Esophagus (tissue), 2 donors: ENCODE results near the gene CPNE1. TPM values are rescaled to one million over a fixed set of nuclear protein-coding genes. Genes with fewer than 3 reads are reported as not detected.

Experiments used
- H3K27ac ChIP-seq, 2 donors: one replicate each; pipeline ENCODE4 v1.5.1; 2013; ENCODE audit warnings: low read depth in 2 of 2, mild to moderate bottlenecking in 2 of 2, inconsistent platforms in 1 of 2, low read length in 1 of 2, moderate library complexity in 1 of 2
- H3K27me3 ChIP-seq, 2 donors: one replicate each; pipeline ENCODE4 v1.6.1; 2013; ENCODE audit warnings: low read length in 2 of 2, control low read depth in 1 of 2, mild to moderate bottlenecking in 1 of 2; ENCODE audit not compliant: insufficient read depth in 2 of 2, control insufficient read depth in 1 of 2
- H3K36me3 ChIP-seq, 2 donors: one replicate each; pipeline ENCODE4 v1.6.1; 2013; ENCODE audit warnings: low read length in 1 of 2; ENCODE audit not compliant: control insufficient read depth in 2 of 2, insufficient read depth in 2 of 2
- H3K4me1 ChIP-seq, 2 donors: one replicate each; pipeline ENCODE4 v1.6.1; 2013; ENCODE audit warnings: low read length in 1 of 2; ENCODE audit not compliant: control insufficient read depth in 2 of 2, insufficient read depth in 2 of 2
- H3K4me3 ChIP-seq, 2 donors: one replicate each; pipeline ENCODE4 v1.5.1; 2013; ENCODE audit warnings: low read length in 2 of 2, mild to moderate bottlenecking in 2 of 2, low read depth in 1 of 2, moderate library complexity in 1 of 2
- H3K9me3 ChIP-seq, 2 donors: one replicate each; pipeline ENCODE4 v1.6.1; 2013; ENCODE audit warnings: mild to moderate bottlenecking in 2 of 2, low read depth in 1 of 2, low read length in 1 of 2, moderate library complexity in 1 of 2; ENCODE audit not compliant: control insufficient read depth in 2 of 2, insufficient read depth in 1 of 2
- WGBS, 2 donors: extraction: QIAGEN DNeasy Blood & Tissue Kit; methylation state at CpG; one replicate each; pipeline ENCODE4 v1.1.7; 2013; 5-methylcytosine and 5-hydroxymethylcytosine counted together
- polyA plus RNA-seq, 2 donors: library from polyadenylated mRNA; stranded (reverse); fragments of 200-250 nt; gene quantifications; one replicate each; pipeline ENCODE4 v1.2.3, GENCODE V29; 2013
- donor health status: healthy with polysubstance abuse.
- donor health status: Bipolar disorder and iron deficiency.

Gene CPNE1
- polyA plus RNA-seq, 2 donors = 88.9 to 119 TPM

DNA sequence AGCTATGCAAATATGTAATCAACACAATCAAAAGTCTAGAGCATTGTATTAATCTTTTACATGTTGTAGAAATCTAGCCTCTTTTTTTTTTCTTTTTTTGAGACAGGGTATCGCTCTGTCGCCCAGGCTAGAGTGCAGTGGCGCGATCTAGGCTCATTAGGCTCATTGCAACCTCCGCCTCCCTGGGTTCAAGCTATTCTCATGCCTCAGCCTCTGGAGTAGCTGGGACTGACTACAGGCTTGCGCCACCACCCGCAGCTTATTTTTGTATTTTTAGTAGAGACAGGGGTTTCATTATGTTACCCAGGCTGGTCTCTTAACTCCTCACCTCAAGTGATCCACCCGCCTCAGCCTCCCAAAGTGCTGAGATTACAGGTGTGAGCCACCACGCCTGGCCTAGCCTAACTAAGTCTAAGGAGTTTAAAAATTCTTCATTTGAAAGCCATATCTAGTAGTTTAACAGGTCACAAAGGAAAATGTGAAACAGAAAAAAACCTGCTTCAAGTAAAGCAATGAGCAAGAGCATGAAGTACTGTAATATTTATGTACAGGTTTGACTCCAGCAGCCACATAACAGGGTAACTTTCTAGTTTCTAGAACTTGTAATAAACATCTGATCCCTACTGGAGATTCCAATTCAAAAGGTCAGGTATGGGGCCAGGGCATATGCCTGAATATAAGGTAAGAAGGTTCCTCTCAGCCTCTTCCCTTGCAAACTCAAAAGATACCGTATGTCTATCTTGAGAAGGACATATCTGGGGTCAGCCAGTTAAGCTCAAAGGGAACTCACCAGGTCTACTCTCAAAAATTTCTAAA is 4.4 kb downstream of the CPNE1 start:
- H3K4me1 ChIP-seq = no peaks in the 10 kb centered on the region
- 91 to 92% methylated on average over 10 of the region's 10 CpGs for WGBS, 2 donors
- H3K27ac ChIP-seq = no peak overlapping the region

DNA sequence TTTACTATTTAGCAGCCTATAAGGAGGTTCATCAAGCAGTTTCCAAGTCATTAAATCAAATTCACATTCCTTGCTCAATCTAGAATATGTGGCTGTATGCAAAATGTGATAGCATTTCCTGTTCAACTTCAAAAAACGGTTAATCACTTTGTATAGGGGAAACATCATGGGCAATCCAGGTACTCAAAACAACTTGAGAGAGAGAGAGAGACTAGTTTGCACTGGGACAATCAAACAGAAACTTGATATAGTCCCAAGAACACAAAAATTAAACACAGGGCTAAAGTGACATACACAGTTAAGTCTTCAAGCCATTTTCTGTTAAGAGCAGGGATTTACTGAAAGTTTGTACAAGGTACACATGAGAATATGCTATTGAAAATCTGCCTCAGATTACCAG is 7.4 kb downstream of the CPNE1 start:
- H3K27me3 ChIP-seq = no peaks in the 10 kb centered on the region
- 18 to 28% methylated on average over 1 of the region's 1 CpG for WGBS, 2 donors
- H3K27ac ChIP-seq = no peak overlapping the region
- no peak overlapping the region for H3K4me3 ChIP-seq
- H3K9me3 ChIP-seq = no peaks in the 10 kb centered on the region
- no peaks in the 10 kb centered on the region for H3K4me1 ChIP-seq
- H3K36me3 ChIP-seq = peaks cover 3 to 17% of the 10 kb centered on the region in 2 donors

More for the DNA sequence above, 4.4 kb downstream of the CPNE1 start:
- Histone ChIP-seq H3K9me3 (no peaks in the 10 kb centered on the region), H3K4me3 (no peak overlapping the region), H3K36me3 (no peaks in the 10 kb centered on the region), H3K27me3 (no peaks in the 10 kb centered on the region)

DNA sequence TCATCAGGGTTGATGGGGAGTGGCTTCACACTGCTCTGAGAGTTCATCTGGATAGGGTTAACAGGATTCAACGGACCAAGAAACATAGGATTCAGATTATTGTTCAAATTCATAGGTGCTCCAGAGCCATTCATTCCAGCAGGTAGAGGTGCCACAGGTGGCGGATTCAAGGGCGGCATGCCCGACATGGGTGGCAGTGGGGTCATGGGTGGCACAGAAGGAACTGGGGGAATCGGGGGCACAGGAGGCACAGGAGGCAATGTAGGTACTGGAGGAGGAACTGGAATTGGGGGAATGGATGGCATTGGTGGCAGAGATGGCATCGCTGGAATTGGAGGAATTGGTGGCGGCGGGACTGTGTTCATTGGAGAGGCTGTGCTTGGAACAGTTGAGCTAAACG is 10.3 kb downstream of the CPNE1 start:
- Histone ChIP-seq H3K27me3 (no peaks in the 10 kb centered on the region), H3K27ac (no peak overlapping the region), H3K4me3 (no peak overlapping the region), H3K36me3 (peaks cover 3 to 17% of the 10 kb centered on the region in 2 donors), H3K4me1 (no peaks in the 10 kb centered on the region), H3K9me3 (no peaks in the 10 kb centered on the region)
- 95 to 97% methylated on average over 9 of the region's 9 CpGs for WGBS, 2 donors

DNA sequence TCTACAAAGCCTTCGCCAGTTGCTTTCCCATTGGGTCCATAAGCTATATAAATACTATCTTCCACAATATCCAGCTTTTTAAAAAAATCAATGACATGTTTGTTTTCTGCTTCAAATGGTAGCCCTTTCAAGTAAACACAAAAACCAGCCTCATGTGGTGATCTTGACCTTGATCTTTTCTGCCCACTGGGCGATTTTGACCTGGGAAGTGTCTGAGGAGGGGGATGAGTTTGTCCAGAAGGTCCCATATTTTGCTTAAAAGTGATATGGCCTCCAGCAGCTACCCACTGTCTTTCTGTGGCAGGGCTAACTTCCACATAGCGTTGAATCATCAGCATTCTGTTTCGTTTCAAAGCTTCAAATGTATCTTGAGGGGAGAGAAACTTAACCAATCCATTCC is 10.8 kb downstream of the CPNE1 start:
- H3K9me3 ChIP-seq = no peaks in the 10 kb centered on the region
- no peaks in the 10 kb centered on the region for H3K27me3 ChIP-seq
- no peaks in the 10 kb centered on the region for H3K4me1 ChIP-seq
- H3K36me3 ChIP-seq = peaks cover 3 to 17% of the 10 kb centered on the region in 2 donors
- H3K27ac ChIP-seq = no peak overlapping the region
- H3K4me3 ChIP-seq = no peak overlapping the region
- 91% methylated on average over 4 of the region's 4 CpGs for WGBS, 2 donors

DNA sequence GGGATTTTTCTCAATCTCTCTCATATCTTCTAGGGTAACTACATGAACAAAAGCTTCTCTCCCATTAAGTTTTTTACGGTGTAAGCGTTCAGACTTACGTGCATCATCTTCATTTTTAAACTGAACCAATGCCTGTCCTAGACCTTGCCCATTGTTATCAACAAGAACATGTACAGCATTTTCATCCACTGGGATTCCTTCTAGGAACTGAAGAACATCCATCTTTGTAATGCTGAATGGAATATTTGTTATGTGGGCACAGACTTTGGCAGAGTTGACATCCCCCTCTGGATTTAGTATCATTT is 11.3 kb downstream of the CPNE1 start:
- H3K27ac ChIP-seq = no peak overlapping the region
- 98 to 99% methylated on average over 3 of the region's 3 CpGs for WGBS, 2 donors
- H3K36me3 ChIP-seq = peaks cover 3 to 17% of the 10 kb centered on the region in 2 donors
- H3K9me3 ChIP-seq = no peaks in the 10 kb centered on the region
- no peaks in the 10 kb centered on the region for H3K4me1 ChIP-seq
- H3K4me3 ChIP-seq = no peak overlapping the region
- H3K27me3 ChIP-seq = no peaks in the 10 kb centered on the region

DNA sequence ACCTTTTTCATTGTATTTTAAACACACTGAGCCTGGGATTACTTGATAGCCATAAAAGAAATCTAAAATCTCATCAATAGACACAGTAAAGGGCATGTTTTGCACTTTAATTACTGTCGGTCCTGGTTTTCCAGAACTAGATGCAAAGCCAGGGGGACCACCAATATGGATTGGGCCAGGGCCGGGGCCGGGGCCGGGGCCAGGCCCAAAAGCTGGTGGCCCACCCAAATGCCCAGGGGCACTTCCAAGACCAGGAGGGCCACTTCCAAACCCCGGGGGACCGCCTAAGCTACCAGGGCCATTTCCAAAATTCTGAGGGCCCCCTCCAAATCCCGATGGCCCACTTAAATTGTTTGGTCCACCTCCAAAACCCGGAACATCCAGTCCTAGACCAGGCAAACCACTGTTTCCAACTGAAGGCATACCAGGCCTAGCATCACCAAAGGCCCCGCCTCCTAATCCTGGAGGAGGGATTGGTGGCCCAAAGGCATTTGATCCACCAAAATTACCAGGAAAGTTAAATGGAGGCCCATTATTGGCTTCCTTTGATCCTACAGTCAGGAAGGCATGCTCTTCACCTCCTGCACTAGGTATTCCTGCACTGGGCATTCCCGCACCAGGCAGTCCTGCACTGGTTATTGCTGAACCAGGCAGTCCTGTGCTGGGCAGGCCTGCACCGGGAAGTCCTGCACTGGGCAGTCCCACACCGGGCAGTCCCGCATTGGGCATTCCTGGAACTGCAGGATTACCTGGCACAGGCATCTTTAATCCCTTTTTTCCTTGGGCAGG is 11.9 kb downstream of the CPNE1 start:
- WGBS, 2 donors = 97 to 98% methylated on average over 13 of the region's 13 CpGs
- no peaks in the 10 kb centered on the region for H3K4me1 ChIP-seq

DNA sequence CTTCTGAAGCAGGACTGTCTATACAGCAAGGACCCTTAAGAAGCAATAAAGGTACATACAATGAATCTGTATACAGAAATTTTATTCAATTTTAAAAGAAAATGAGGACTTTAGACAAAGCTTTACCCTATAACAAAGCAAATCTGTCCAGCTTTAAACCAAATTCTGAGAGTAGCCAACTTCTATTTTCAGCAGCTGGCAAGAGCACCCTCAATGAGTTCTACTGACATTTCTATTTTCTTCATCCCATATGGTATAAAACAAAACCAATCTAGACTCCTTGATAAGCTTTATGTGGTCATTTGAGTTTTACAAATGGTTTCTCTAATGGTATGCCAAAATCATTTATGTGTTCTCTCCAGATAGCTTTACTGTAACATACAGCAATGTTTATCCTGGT is 12.7 kb downstream of the CPNE1 start:
- Histone ChIP-seq H3K9me3 (no peaks in the 10 kb centered on the region), H3K27ac (no peak overlapping the region), H3K27me3 (no peaks in the 10 kb centered on the region), H3K36me3 (peaks cover 3 to 17% of the 10 kb centered on the region in 2 donors), H3K4me1 (no peaks in the 10 kb centered on the region), H3K4me3 (no peak overlapping the region)

More for the DNA sequence above, 11.9 kb downstream of the CPNE1 start:
- H3K27ac ChIP-seq = no peak overlapping the region
- H3K36me3 ChIP-seq = peaks cover 3 to 17% of the 10 kb centered on the region in 2 donors
- H3K27me3 ChIP-seq = no peaks in the 10 kb centered on the region
- no peak overlapping the region for H3K4me3 ChIP-seq
- H3K9me3 ChIP-seq = no peaks in the 10 kb centered on the region

DNA sequence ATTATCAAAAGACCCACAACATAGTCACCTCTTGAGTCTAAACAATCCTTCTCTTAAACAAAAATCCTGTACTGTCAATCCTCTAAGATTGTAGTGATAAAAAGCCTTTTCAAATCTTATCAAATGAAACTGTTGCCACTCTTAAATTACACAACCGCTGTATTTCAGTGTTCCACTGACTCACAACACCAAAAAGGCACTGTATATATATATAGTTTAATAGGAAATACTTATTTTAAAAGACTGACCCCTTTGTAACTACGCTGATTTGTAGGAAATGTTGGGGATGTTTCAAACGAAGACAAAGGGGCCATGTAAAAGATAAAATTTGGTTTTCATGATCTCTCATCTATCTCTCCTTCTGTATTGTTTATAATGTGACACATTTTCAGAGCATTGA is 14.1 kb downstream of the CPNE1 start:
- Histone ChIP-seq H3K27ac (no peak overlapping the region), H3K4me3 (no peak overlapping the region), H3K9me3 (no peaks in the 10 kb centered on the region), H3K36me3 (peaks cover 3 to 17% of the 10 kb centered on the region in 2 donors), H3K4me1 (no peaks in the 10 kb centered on the region), H3K27me3 (no peaks in the 10 kb centered on the region)
- 76 to 78% methylated on average over 3 of the region's 3 CpGs for WGBS, 2 donors

DNA sequence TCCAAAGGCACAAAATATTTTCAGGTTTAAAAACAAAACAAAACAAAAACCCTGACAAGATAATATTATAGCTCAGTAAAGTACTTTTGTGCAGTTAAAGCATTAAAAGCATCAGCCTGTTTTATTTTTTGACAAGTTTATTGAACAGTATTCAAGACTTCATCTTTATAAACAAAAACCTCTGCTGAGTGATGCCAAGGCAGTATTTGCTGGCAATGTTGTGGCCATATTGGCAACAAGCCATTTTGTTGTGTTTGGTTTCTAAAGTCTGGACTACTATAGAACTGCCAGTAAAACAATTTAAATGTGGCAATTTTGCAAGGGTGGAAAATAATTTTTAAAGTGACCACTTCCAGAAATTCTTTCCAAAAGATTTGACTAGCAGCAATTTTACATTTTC is 15.9 kb downstream of the CPNE1 start:
- Histone ChIP-seq H3K27ac (no peak overlapping the region), H3K4me1 (no peaks in the 10 kb centered on the region), H3K9me3 (no peaks in the 10 kb centered on the region), H3K27me3 (no peaks in the 10 kb centered on the region), H3K36me3 (peaks cover 0 to 6% of the 10 kb centered on the region in 2 donors), H3K4me3 (no peak overlapping the region)

DNA sequence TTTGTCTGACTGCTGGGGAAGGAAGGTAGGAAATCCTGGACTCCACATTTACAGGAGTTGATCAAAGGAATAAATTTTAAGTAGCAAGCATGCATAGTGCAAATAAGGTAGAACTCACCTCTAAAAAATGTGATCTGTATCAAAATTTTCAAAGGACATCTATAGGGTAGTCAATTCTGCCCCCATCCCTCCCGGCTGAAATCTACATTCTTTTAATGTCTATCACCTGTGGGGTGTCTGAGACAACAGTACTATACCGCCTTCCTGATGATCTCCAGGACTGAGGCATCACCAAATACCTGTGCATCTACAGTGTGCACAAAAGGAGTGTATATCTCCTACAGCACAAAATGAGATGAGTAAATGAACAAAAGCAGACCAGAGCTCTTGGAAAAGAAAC is 19.9 kb downstream of the CPNE1 start:
- no peaks in the 10 kb centered on the region for H3K27me3 ChIP-seq
- H3K4me3 ChIP-seq = no peak overlapping the region
- WGBS, 2 donors = 85% methylated on average over 2 of the region's 2 CpGs
- H3K9me3 ChIP-seq = no peaks in the 10 kb centered on the region
- no peaks in the 10 kb centered on the region for H3K4me1 ChIP-seq
- no peak overlapping the region for H3K27ac ChIP-seq
- peaks cover 0 to 3% of the 10 kb centered on the region in 2 donors for H3K36me3 ChIP-seq
